ENCODE data around the gene ATP13A3.

DNA sequence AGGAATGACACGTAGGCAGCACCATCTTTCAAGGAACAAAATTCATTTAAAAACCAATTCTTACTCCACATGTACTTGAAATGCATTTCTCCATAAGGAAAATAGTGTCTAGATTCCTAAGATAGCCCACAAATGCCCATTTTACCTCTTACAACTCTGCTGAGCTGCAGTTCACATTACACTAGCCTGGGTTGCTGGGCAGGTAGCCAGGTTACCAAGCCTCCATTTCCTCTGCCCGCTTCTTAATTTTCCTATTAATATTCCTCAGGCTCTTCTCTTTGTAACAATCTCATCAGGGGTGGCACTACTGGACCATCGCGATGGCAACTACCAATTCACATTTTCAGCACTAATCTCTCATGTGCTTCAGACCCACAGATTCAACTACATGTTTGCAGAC, 10.8 kb downstream of the ATP13A3 start:
- no peak for TF ChIP-seq POLR2A (IDR thresholded peaks at IDR 0.05)
- TF ChIP-seq, protein P1, sequence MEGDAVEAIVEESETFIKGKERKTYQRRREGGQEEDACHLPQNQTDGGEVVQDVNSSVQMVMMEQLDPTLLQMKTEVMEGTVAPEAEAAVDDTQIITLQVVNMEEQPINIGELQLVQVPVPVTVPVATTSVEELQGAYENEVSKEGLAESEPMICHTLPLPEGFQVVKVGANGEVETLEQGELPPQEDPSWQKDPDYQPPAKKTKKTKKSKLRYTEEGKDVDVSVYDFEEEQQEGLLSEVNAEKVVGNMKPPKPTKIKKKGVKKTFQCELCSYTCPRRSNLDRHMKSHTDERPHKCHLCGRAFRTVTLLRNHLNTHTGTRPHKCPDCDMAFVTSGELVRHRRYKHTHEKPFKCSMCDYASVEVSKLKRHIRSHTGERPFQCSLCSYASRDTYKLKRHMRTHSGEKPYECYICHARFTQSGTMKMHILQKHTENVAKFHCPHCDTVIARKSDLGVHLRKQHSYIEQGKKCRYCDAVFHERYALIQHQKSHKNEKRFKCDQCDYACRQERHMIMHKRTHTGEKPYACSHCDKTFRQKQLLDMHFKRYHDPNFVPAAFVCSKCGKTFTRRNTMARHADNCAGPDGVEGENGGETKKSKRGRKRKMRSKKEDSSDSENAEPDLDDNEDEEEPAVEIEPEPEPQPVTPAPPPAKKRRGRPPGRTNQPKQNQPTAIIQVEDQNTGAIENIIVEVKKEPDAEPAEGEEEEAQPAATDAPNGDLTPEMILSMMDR (IDR thresholded peaks at IDR 0.05) = no peak

All from heart left ventricle (tissue), 13 donors.